COR-L47 (cell line): Measurements from ENCODE around the gene CALU.

Experiments
- DNase-seq: peaks from one replicate; lab custom pipeline; 2025; lab: John Stamatoyannopoulos, UW

Gene CALU

GRCh38 chr7:128739048-128739962, at the start of gene CALU:
Gene CALU, plus strand, starts transcription at chr7:128739359. Its CDS starts 9,225 bp downstream, at chr7:128748584.
- peak; percentile 96 for DNase-seq

- DNase-seq, result no peak
These were observed 47.9 kb upstream of the CALU start for GRCh38 chr7:128691227-128691626.

GRCh38 chr7:128692623-128693270, 46.4 kb upstream of the CALU start:
- DNase-seq, result no peak

- DNase-seq, result no peak
These were observed 45.7 kb upstream of the CALU start for GRCh38 chr7:128693373-128694015.

- no peak for DNase-seq
These were observed 44.4 kb upstream of the CALU start for GRCh38 chr7:128694738-128695137.

- DNase-seq, result no peak
These were observed 41.8 kb upstream of the CALU start for GRCh38 chr7:128697302-128697905.

GRCh38 chr7:128699196-128699712, 39.9 kb upstream of the CALU start:
- no peak for DNase-seq

GRCh38 chr7:128699895-128700294, 39.3 kb upstream of the CALU start:
- no peak for DNase-seq

- DNase-seq, result no peak
These were observed 37.9 kb upstream of the CALU start for GRCh38 chr7:128701062-128701785.

GRCh38 chr7:128703609-128704241, 35.4 kb upstream of the CALU start:
- no peak for DNase-seq

GRCh38 chr7:128705891-128706333, 33.2 kb upstream of the CALU start:
- DNase-seq, result peak; percentile 89

- DNase-seq, result no peak
These were observed 31.4 kb upstream of the CALU start for GRCh38 chr7:128707752-128708151.

GRCh38 chr7:128708235-128708634, 30.9 kb upstream of the CALU start:
- DNase-seq, result no peak

- DNase-seq, result no peak
These were observed 30.3 kb upstream of the CALU start for GRCh38 chr7:128708824-128709223.

GRCh38 chr7:128710481-128710880, 28.7 kb upstream of the CALU start:
- DNase-seq, result no peak

GRCh38 chr7:128713794-128714193, 25.4 kb upstream of the CALU start:
- no peak for DNase-seq

- no peak for DNase-seq
These were observed 24.3 kb upstream of the CALU start for GRCh38 chr7:128714701-128715495.

- DNase-seq, result no peak
These were observed 20.1 kb upstream of the CALU start for GRCh38 chr7:128718967-128719642.

- DNase-seq, result no peak
These were observed 17.8 kb upstream of the CALU start for GRCh38 chr7:128721376-128721775.
